HepG2 (cell line): ENCODE data around the gene ACTN4. TPM values are rescaled to one million over a fixed set of nuclear protein-coding genes. Genes with fewer than 3 reads are reported as not detected.

ENCODE experiments used
- CERS6 ChIP-seq: sonication (generic); formaldehyde crosslinking; IDR thresholded peaks from 2 replicates; pipeline ENCODE4 v1.5.0; 2020; ENCODE audit warnings: missing genetic modification reagents
- CHD2 ChIP-seq: IDR thresholded peaks from 2 replicates; pipeline ENCODE4 v1.6.1; 2011; ENCODE audit warnings: low read depth, low read length, improper control_type of control experiment
- CHD4 ChIP-seq: fragments of 200-600 bp; sonication (generic); IDR thresholded peaks from 2 replicates; pipeline ENCODE4 v1.7.0; 2017; ENCODE audit warnings: mild to moderate bottlenecking, low read length, borderline replicate concordance
- CREM ChIP-seq, 2 experiments: sonication (generic) in 1 of 2; formaldehyde crosslinking in 1 of 2; IDR thresholded peaks; 2 replicates each; pipeline versions ENCODE4 v1.4.0 to v1.6.1; 2016 to 2020; ENCODE audit warnings: antibody characterized with exemption in 1 of 2, mild to moderate bottlenecking in 1 of 2, missing genetic modification reagents in 1 of 2
- ELF3 ChIP-seq: IDR thresholded peaks from 2 replicates; pipeline ENCODE4 v1.6.1; 2016; ENCODE audit warnings: missing genetic modification reagents, missing compliant biosample characterization
- GATAD2A ChIP-seq: IDR thresholded peaks from 2 replicates; pipeline ENCODE4 v1.6.1; 2016
- GTF3A ChIP-seq: sonication (generic); formaldehyde crosslinking; conservative IDR thresholded peaks from 2 replicates; pipeline ENCODE4 v1.4.0; 2020; ENCODE audit warnings: mild to moderate bottlenecking, missing genetic modification reagents
- HMGA1 ChIP-seq: sonication (generic); formaldehyde crosslinking; conservative IDR thresholded peaks from 2 replicates; pipeline ENCODE4 v1.4.0; 2020; ENCODE audit warnings: missing genetic modification reagents
- HOXD1 ChIP-seq: sonication (generic); formaldehyde crosslinking; IDR thresholded peaks from 2 replicates; pipeline ENCODE4 v1.5.0; 2020; ENCODE audit warnings: missing genetic modification reagents
- KDM5A ChIP-seq: fragments of 200-600 bp; sonication (generic); IDR thresholded peaks from 2 replicates; pipeline ENCODE4 v1.7.0; 2018; ENCODE audit warnings: antibody characterized with exemption, mild to moderate bottlenecking, low read length, borderline replicate concordance
- KMT2A ChIP-seq: sonication (generic); formaldehyde crosslinking; IDR thresholded peaks from 2 replicates; pipeline ENCODE4 v1.4.0; 2020; ENCODE audit warnings: missing genetic modification reagents
- MAFG ChIP-seq: sonication (generic); formaldehyde crosslinking; IDR thresholded peaks from 2 replicates; pipeline ENCODE4 v1.5.1; 2020; ENCODE audit warnings: mild to moderate bottlenecking, missing genetic modification reagents
- MIER2 ChIP-seq: IDR thresholded peaks from 2 replicates; pipeline ENCODE4 v1.6.1; 2016; ENCODE audit warnings: missing biosample characterization, missing genetic modification reagents
- MLLT10 ChIP-seq: sonication (generic); formaldehyde crosslinking; IDR thresholded peaks from 2 replicates; pipeline ENCODE4 v1.4.0; 2020; ENCODE audit warnings: missing genetic modification reagents
- NR1H2 ChIP-seq: sonication (generic); formaldehyde crosslinking; IDR thresholded peaks from 2 replicates; pipeline ENCODE4 v1.8.1; 2022; ENCODE audit warnings: low read depth, missing genetic modification reagents, borderline replicate concordance
- POLR2AphosphoS5 ChIP-seq: IDR thresholded peaks from 2 replicates; pipeline ENCODE4 v1.6.1; 2012; ENCODE audit warnings: low read depth, low read length
- RCOR2 ChIP-seq: IDR thresholded peaks from 2 replicates; pipeline ENCODE4 v1.6.1; 2016; ENCODE audit warnings: missing biosample characterization, missing genetic modification reagents
- RXRA ChIP-seq: sonication (generic); formaldehyde crosslinking; IDR thresholded peaks from 2 replicates; pipeline ENCODE4 v1.5.1; 2020; ENCODE audit warnings: missing genetic modification reagents
- SOX5 ChIP-seq: IDR thresholded peaks from 2 replicates; pipeline ENCODE4 v1.6.1; 2016; ENCODE audit warnings: borderline replicate concordance
- SP4 ChIP-seq: sonication (generic); formaldehyde crosslinking; IDR thresholded peaks from 2 replicates; pipeline ENCODE4 v1.8.1; 2023; ENCODE audit warnings: mild to moderate bottlenecking, missing genetic modification reagents
- STAT5B ChIP-seq: sonication (generic); formaldehyde crosslinking; IDR thresholded peaks from 2 replicates; pipeline ENCODE4 v1.4.0; 2020; ENCODE audit warnings: missing genetic modification reagents
- XBP1 ChIP-seq: sonication (generic); formaldehyde crosslinking; IDR thresholded peaks from 2 replicates; pipeline ENCODE4 v1.5.0; 2020; ENCODE audit warnings: missing genetic modification reagents
- ZMAT3 ChIP-seq: sonication (generic); formaldehyde crosslinking; conservative IDR thresholded peaks from 2 replicates; pipeline ENCODE4 v1.7.0; 2021; ENCODE audit warnings: missing genetic modification reagents
- ZMYM2 ChIP-seq: sonication (generic); formaldehyde crosslinking; IDR thresholded peaks from 2 replicates; pipeline ENCODE4 v1.8.0; 2022; ENCODE audit warnings: mild to moderate bottlenecking, missing genetic modification reagents
- ZNF264 ChIP-seq: sonication (generic); formaldehyde crosslinking; IDR thresholded peaks from 2 replicates; pipeline ENCODE4 v1.4.0; 2020; ENCODE audit warnings: missing genetic modification reagents
- ZNF30 ChIP-seq: sonication (generic); formaldehyde crosslinking; IDR thresholded peaks from 2 replicates; pipeline ENCODE4 v1.5.0; 2020; ENCODE audit warnings: mild to moderate bottlenecking, missing genetic modification reagents
- ZNF44 ChIP-seq: sonication (generic); formaldehyde crosslinking; IDR thresholded peaks from 2 replicates; pipeline ENCODE4 v1.5.1; 2020; ENCODE audit warnings: mild to moderate bottlenecking, missing genetic modification reagents
- polyA plus RNA-seq, 8 experiments: library from polyadenylated mRNA; depleted of rRNA in 3 of 8; stranded (reverse) in 7 of 8; unstranded in 1 of 8; fragments of >200 nt; fragmentation: Illumina TruSeq in 4 of 8; extraction: Trizol in 4 of 8; gene quantifications; 2 replicates each; pipeline versions ENCODE4 v1.2.1 to v1.2.3, GENCODE V29; 2011 to 2016; ENCODE audit warnings: low read depth in 4 of 8, missing spikeins in 1 of 8, mixed read lengths in 1 of 8; ENCODE audit not compliant: insufficient read depth in 1 of 8
- total RNA-seq, 5 experiments: library from RNA; depleted of rRNA; stranded (reverse); fragments of >200 nt; fragmentation: Illumina TruSeq; extraction: Trizol; gene quantifications; 2 replicates each; pipeline ENCODE4 v1.2.3, GENCODE V29; 2016; ENCODE audit warnings: low read depth in 1 of 5
- TF ChIP-seq, protein P1 (sequence below): sonication (generic); formaldehyde crosslinking; IDR thresholded peaks from 2 replicates; pipeline ENCODE4 v1.5.0; 2020; ENCODE audit warnings: missing genetic modification reagents, mild to moderate bottlenecking, borderline replicate concordance
- TF ChIP-seq, protein P2 (sequence below): sonication (generic); formaldehyde crosslinking; IDR thresholded peaks from 2 replicates; pipeline ENCODE4 v1.4.0; 2020; ENCODE audit warnings: mild to moderate bottlenecking, missing genetic modification reagents

Gene ACTN4
- total and polyA plus RNA-seq, 2 of the 13 experiments (the other 11 are each of a cell fraction or from before 2014, with no cell fraction given), result 171 to 192 TPM

DNA sequence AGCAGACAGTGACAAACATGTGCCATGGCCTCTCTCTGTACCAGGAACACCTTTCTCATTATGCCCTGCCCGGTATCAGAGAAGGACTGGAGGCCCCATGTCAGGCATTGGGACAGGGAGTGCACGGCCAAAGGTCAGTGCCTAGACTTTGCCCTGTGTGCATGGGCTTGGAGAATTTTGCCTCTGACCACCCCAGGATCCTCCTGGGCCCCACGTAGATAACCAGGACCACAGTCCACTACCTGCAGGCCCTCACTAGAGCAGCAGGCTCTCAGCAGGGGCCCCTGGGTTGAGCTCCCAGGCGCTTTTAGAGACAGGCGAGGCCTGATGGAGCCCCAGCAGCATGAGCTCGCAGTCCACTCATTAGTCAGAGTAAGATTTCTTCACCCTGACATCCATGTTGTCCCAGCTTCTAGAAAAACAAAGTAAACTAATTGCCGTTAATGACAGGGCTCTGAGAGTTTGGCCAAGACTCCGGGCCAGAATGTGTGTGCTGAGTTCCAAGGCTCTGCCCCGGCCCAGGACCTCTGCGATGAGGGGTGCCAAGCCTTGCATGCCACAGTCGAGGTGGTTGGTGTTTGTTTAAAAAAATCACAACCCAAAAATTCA is 54.1 kb downstream of the ACTN4 start (continued):
- TF ChIP-seq, protein P1, sequence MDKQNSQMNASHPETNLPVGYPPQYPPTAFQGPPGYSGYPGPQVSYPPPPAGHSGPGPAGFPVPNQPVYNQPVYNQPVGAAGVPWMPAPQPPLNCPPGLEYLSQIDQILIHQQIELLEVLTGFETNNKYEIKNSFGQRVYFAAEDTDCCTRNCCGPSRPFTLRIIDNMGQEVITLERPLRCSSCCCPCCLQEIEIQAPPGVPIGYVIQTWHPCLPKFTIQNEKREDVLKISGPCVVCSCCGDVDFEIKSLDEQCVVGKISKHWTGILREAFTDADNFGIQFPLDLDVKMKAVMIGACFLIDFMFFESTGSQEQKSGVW (CRISPR knock-in tag), result no peak
- TF ChIP-seq HMGA1 (CRISPR knock-in tag), result no peak
- no peak for TF ChIP-seq KDM5A
- peak; percentile 62; the same call in 1 of the 2 replicates for TF ChIP-seq ZMYM2 (CRISPR knock-in tag)
- TF ChIP-seq STAT5B (CRISPR knock-in tag), result no peak
- peak; percentile 78 for TF ChIP-seq CREM (IDR thresholded peaks at IDR 0.05)
- no peak for TF ChIP-seq CREM (CRISPR knock-in tag; IDR thresholded peaks at IDR 0.05)
- TF ChIP-seq MAFG (CRISPR knock-in tag), result no peak
- peak; percentile 95 for TF ChIP-seq ZNF264 (CRISPR knock-in tag)
- TF ChIP-seq CERS6 (CRISPR knock-in tag), result no peak
- no peak for TF ChIP-seq MLLT10 (CRISPR knock-in tag)
- peak; percentile 32; the same call in 1 of the 2 replicates for TF ChIP-seq HOXD1
- peak; percentile 91 for TF ChIP-seq ELF3
- 0 out of 2 replicates have a peak, but pooled peaks have one; percentile 56 for TF ChIP-seq MIER2 (CRISPR knock-in tag)
- no peak for TF ChIP-seq GTF3A
- peak; percentile 75; the same call in 1 of the 2 replicates for TF ChIP-seq ZMAT3 (CRISPR knock-in tag)
- TF ChIP-seq RCOR2, result no peak; the same call in 1 of the 2 replicates
- TF ChIP-seq XBP1 (CRISPR knock-in tag), result no peak
- peak; percentile 95 for TF ChIP-seq RXRA (CRISPR knock-in tag)
- TF ChIP-seq SP4 (CRISPR knock-in tag), result peak; percentile 42; the same call in 1 of the 2 replicates
- TF ChIP-seq ZNF44 (CRISPR knock-in tag), result 0 out of 2 replicates have a peak, but pooled peaks have one; percentile 8
- TF ChIP-seq CHD2, result no peak
- 0 out of 2 replicates have a peak, but pooled peaks have one; percentile 25 for TF ChIP-seq NR1H2 (CRISPR knock-in tag)
- no peak for TF ChIP-seq CHD4
- TF ChIP-seq POLR2AphosphoS5, result peak; percentile 18; the same call in 1 of the 2 replicates
- TF ChIP-seq, protein P2, sequence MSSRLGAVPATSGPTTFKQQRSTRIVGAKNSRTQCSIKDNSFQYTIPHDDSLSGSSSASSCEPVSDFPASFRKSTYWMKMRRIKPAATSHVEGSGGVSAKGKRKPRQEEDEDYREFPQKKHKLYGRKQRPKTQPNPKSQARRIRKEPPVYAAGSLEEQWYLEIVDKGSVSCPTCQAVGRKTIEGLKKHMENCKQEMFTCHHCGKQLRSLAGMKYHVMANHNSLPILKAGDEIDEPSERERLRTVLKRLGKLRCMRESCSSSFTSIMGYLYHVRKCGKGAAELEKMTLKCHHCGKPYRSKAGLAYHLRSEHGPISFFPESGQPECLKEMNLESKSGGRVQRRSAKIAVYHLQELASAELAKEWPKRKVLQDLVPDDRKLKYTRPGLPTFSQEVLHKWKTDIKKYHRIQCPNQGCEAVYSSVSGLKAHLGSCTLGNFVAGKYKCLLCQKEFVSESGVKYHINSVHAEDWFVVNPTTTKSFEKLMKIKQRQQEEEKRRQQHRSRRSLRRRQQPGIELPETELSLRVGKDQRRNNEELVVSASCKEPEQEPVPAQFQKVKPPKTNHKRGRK, result no peak
- TF ChIP-seq ZNF30, result no peak
- peak; percentile 59; the same call in 1 of the 2 replicates for TF ChIP-seq SOX5 (CRISPR knock-in tag)
- TF ChIP-seq GATAD2A (CRISPR knock-in tag), result peak; percentile 95
- TF ChIP-seq KMT2A (CRISPR knock-in tag), result 0 out of 2 replicates have a peak, but pooled peaks have one; percentile 41
